ENCODE results near the gene RAB29. TPM values are rescaled to one million over a fixed set of nuclear protein-coding genes. Genes with fewer than 3 reads are reported as not detected.

RAB29 gene
- polyA plus RNA-seq, 6 donors from 2014 or later = 70.2 to 136 (median 112) TPM

DNA sequence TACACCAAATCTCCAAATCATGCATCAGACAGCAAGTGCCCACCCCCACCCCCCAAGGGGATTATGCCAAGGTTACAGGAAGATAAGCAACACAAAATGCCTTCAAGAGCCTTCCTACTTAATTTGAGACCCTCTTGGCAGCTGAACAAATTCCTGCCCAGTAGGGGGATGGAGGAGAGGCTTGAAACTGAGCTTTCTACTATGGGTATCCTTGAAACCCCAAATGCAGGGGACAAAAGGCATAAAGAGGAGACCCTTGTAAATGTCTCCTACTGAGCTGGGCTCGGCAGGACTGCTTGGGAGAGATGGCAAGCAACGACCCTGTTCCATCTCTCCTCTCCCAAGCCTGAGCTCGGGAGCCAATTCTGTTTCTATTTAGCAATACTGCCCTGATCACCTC, 34.2 kb upstream of the RAB29 start:
- Mint-ChIP-seq H3K27ac (peak overlapping the region in 2 of 6 donors; percentile 47 to 66), H3K27me3 (no peaks in the 10 kb centered on the region), H3K36me3 (peaks cover 0 to 6% of the 10 kb centered on the region in 2 donors), H3K4me1 (peaks cover 67 to 88% (median 79%) of the 10 kb centered on the region in 3 donors), H3K9me3 (no peaks in the 10 kb centered on the region), H3K4me3 (peak overlapping the region in 5 of 8 donors; percentile 2 to 77 (median 54))
- ATAC-seq (ENCODE audit: low read depth in 2 of 2) (no peak), DNase-seq (no peak)

DNA sequence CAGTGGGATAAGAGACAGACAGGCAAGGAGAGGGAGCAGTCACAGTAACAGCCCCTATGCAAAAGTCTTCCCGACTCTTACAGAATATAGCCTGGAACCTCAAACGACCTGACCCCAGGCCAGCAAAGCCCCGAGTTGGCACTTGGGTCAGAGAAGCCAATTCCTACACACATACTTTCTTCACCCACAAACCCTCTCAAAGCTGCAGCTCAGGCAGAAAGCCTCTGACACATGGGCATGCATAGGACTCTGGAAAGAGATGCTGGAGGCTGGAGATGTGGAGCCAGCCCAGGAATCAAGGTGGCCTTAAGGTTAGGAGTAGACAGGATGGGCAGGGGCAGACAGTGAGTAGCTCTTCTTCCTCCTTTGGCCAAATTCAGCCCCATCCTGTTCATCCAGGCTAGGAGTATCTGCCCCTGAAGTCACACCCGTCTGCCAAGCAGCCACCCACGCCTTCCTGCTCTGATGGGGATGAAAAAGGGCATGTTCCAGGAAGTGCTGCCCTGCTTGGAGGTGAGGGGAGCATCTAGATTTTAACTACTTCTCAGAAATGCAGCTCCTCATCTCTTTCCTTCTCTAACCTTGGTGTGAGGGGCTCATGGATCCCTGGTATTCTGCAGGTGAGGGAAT, 29.9 kb upstream of the RAB29 start:
- peak overlapping the region in 3 of 6 donors; percentile 44 to 69 (median 60) for H3K27ac Mint-ChIP-seq

DNA sequence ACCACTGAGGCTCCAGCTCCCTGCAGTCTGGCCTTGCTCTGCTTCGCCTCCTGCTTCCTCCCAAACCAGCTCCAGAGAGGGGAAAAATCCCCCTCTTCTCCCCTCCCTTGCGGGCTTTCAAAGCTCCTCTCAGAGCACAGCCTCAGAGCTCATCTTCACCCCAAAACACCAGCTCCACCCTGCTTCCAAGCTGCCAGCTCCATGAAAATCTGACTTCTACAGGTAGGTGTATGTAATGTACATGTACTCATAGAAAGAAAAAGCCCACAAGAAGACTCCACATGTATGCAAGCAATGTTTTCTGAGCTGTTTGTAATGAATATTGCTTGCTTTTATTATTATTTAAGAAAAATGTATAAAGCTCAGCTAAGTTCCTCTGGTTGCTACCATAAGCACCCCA, 29.3 kb upstream of the RAB29 start:
- no peak overlapping the region for H3K4me3 Mint-ChIP-seq
- H3K9me3 Mint-ChIP-seq = no peaks in the 10 kb centered on the region
- no peaks in the 10 kb centered on the region for H3K27me3 Mint-ChIP-seq
- ATAC-seq (ENCODE audit: low read depth in 2 of 2) = no peak
- H3K36me3 Mint-ChIP-seq = peaks cover 0 to 6% of the 10 kb centered on the region in 2 donors
- H3K27ac Mint-ChIP-seq = peak overlapping the region in 2 of 6 donors; percentile 52 to 60
- H3K4me1 Mint-ChIP-seq = peaks cover 40 to 60% (median 45%) of the 10 kb centered on the region in 3 donors
- no peak for DNase-seq

More for the DNA sequence above, 29.9 kb upstream of the RAB29 start:
- Mint-ChIP-seq H3K27me3 (no peaks in the 10 kb centered on the region), H3K9me3 (no peaks in the 10 kb centered on the region), H3K4me1 (peaks cover 45 to 66% (median 46%) of the 10 kb centered on the region in 3 donors), H3K4me3 (peak overlapping the region in 5 of 8 donors; percentile 1 to 86 (median 32)), H3K36me3 (peaks cover 0 to 6% of the 10 kb centered on the region in 2 donors)
- DNase-seq (no peak), ATAC-seq (ENCODE audit: low read depth in 2 of 2) (peak; percentile 23 to 32)

DNA sequence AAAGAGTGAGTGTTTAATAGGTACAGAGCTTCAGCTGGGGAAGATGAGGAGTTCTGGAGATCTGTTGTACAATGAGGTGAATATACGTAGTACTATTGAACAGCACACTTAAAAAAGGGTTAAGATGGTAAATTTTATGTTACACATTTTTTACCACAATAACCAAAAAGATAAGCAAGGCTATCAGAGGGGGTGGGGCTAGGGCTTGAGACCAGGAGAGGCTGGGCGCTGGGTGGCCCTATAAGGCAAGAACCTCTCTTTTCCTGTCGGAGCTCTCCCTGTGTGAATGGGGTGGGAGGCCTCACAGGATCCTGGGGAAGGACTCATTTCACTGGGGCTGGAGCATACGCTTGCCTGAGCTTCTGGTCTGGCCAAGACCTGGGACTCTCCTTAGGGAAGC, 28.7 kb upstream of the RAB29 start:
- DNase-seq (no peak), ATAC-seq (ENCODE audit: low read depth in 2 of 2) (no peak)
- Mint-ChIP-seq H3K4me3 (peak overlapping the region in 1 of 8 donors; percentile 47), H3K9me3 (no peaks in the 10 kb centered on the region), H3K36me3 (peaks cover under 1 to 6% of the 10 kb centered on the region in 2 donors), H3K27me3 (no peaks in the 10 kb centered on the region), H3K4me1 (peaks cover 34 to 54% (median 40%) of the 10 kb centered on the region in 3 donors), H3K27ac (no peak overlapping the region)

DNA sequence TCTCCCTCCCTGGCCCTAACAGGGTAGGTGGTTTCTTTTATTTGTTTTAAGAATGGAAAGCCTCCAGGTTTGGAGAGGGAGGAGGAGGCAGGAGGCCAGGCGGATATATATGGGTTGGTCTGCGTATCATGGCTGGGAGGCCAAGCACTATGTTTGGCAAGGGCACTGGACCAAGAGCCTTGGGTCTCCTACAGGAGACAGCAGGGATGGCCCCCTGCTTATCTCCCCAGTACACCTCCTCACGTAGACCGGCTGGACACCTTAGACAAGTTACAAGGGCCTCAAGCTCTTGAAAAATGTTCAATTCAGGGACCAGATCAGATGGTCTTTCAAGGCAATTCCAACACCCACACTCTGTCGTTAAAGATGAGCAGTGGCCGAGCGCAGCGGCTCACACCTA, 26.8 kb upstream of the RAB29 start:
- DNase-seq (no peak), ATAC-seq (ENCODE audit: low read depth in 2 of 2) (no peak)
- Mint-ChIP-seq H3K27ac (peak overlapping the region in 2 of 6 donors; percentile 71 to 82), H3K4me3 (no peak overlapping the region), H3K36me3 (peaks cover 0 to 20% of the 10 kb centered on the region in 2 donors), H3K4me1 (peaks cover 17 to 35% (median 28%) of the 10 kb centered on the region in 3 donors), H3K27me3 (no peaks in the 10 kb centered on the region), H3K9me3 (no peaks in the 10 kb centered on the region)

DNA sequence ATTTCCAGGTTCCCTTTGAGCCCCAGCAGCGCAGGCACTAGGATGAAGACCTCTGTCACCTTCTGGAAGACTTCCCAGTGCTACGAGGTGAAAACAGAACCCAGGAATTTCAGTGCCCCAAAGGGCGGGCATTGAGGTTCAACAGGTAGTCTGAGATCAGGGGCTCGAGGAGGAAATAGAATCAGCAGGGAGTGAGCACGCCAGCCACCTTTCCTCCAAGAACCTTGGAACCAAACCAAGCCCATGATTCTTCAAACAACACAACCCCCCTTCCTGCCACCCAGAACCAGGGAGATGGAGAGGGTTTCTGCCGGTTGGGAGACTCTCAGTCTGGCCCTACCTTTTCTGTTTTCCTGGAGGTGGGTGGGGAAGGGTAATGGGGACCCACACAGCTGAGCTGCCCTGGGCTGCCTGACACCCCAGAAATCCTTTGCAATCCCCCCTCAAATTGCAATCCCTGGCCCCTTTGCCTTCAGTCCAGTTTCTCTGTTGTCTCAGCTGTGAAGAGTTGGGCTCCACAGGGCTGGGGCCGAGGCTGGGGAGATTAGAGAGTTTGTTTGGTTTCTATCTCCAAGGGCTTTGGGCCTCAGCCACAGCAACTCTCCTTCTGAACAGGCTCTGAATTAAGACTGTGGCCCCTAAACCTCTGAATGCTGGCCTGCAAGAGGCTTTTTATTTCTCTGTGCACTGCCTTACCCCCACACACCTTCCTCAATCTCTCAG, 25.9 kb upstream of the RAB29 start:
- ATAC-seq (ENCODE audit: low read depth in 2 of 2) = no peak
- H3K9me3 Mint-ChIP-seq = no peaks in the 10 kb centered on the region

DNA sequence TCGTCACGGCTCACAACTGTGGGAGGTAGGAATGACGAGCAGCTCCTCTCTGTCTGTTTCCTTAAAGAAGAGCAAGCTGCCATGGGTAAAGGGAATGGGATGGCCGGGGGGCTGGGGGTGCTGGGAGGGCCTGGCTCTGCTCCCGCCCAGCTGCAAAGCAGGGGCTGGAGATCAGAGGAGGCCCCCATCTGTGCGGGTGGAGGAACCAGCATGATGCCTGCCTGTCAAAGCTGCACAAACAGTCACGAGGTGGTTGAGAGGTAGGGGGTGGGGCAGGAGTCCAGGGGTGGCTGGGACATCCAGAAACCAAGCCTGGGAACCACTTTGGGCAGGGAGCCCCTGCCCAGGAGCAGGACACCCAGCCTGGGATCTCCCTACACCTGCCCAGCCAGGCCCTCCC, 25.1 kb upstream of the RAB29 start:
- ATAC-seq (ENCODE audit: low read depth in 2 of 2) (no peak), DNase-seq (no peak)
- Mint-ChIP-seq H3K36me3 (peaks cover 0 to 22% of the 10 kb centered on the region in 2 donors), H3K4me3 (no peak overlapping the region), H3K27me3 (no peaks in the 10 kb centered on the region), H3K9me3 (no peaks in the 10 kb centered on the region), H3K27ac (no peak overlapping the region), H3K4me1 (peaks cover 4 to 20% (median 18%) of the 10 kb centered on the region in 3 donors)

More for the DNA sequence above, 25.9 kb upstream of the RAB29 start:
- Mint-ChIP-seq H3K4me1 (peaks cover 11 to 27% (median 25%) of the 10 kb centered on the region in 3 donors), H3K27ac (peak overlapping the region in 2 of 6 donors; percentile 21 to 71), H3K4me3 (no peak overlapping the region), H3K27me3 (no peaks in the 10 kb centered on the region), H3K36me3 (peaks cover 0 to 22% of the 10 kb centered on the region in 2 donors)
- no peak for DNase-seq

DNA sequence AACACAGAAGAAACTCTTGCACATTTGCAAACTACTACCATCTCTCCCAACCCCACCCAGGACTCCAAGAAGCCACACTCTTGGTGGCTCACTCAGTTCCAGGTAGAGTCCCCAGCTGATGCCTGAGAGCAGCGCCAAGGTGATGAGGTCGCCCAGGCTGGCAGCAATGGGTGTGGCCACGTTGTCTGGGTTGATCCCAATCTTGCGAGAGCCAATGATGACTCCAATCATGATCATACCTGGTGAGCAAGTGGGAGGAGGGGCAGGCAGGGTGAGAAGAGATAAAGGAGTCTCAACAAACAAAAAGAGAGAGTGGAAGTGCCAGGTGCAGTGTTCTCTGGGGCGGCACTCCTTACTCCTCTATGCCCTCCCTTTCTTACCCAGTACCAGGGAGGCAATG, 23.3 kb upstream of the RAB29 start:
- no peak overlapping the region for H3K4me3 Mint-ChIP-seq
- no peaks in the 10 kb centered on the region for H3K27me3 Mint-ChIP-seq
- no peaks in the 10 kb centered on the region for H3K9me3 Mint-ChIP-seq
- DNase-seq (no peak), ATAC-seq (ENCODE audit: low read depth in 2 of 2) (no peak)
- peaks cover 0 to 31% of the 10 kb centered on the region in 2 donors for H3K36me3 Mint-ChIP-seq
- H3K27ac Mint-ChIP-seq = peak overlapping the region in 1 of 6 donors; percentile 37
- peaks cover 10 to 15% (median 14%) of the 10 kb centered on the region in 3 donors for H3K4me1 Mint-ChIP-seq

DNA sequence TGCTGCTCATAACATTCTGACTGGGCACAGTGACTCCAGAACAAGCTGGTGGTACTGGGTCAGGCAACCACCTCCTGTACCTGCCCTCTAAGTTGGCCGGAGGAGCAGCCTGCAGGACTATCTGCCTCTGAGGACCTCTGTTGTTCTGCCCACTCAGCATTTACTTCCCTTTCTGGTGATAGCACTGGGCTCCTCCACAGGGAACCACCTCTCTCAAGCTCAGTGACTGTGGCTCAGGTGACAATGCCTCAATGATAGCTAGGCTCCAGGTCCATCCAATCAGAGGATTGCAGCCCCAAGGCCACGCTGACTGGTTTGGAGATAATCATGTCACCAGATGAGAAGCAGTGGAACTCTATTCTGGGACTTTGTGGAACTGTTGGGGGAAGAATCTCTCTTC, 21.9 kb upstream of the RAB29 start:
- Mint-ChIP-seq H3K9me3 (no peaks in the 10 kb centered on the region), H3K4me1 (peaks cover 10 to 17% (median 17%) of the 10 kb centered on the region in 3 donors), H3K36me3 (peaks cover 0 to 40% of the 10 kb centered on the region in 2 donors), H3K27me3 (no peaks in the 10 kb centered on the region), H3K4me3 (no peak overlapping the region), H3K27ac (no peak overlapping the region)
- no peak for DNase-seq
- ATAC-seq (ENCODE audit: low read depth in 2 of 2) = no peak

DNA sequence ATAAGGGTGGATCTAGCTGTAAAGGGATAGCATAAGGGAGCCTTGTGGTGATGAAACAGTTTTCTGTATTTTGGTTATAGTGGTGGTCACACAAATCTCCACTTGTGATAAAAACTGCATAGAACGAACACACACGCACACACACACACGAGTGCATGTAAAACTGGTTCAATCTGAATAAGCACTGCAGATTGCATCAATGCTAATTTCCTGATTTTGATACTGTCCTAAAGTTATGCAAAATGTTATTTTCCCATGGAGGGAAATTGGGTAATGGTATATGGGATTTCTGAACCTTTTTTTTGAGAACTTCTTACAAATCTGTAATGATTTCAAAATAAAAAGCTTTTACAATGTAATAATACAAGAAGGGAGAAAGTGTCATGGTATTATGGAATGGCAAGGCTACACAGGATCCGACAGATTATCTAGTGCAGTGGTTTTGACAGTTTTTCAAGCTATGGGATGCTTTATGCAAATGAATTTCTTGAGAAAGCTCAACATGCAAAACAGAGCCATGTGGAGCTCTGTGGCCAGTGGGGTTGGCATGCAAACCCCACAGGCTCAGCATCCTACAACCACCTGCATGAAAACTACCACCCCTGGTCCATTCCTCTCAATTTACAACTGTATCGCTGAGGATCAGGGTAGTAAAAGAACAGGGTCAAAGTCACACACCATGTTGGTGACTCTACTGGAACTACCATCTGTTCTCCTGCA, 18.9 kb upstream of the RAB29 start:
- ATAC-seq (ENCODE audit: low read depth in 2 of 2) (peak in 1 of 2 donors; percentile 41), DNase-seq (no peak)
- H3K36me3 Mint-ChIP-seq = peaks cover 0 to 55% of the 10 kb centered on the region in 2 donors
- no peak overlapping the region for H3K4me3 Mint-ChIP-seq
- H3K9me3 Mint-ChIP-seq = no peaks in the 10 kb centered on the region
- no peaks in the 10 kb centered on the region for H3K27me3 Mint-ChIP-seq
- H3K27ac Mint-ChIP-seq = peak overlapping the region in 2 of 6 donors; percentile 15 to 28
- H3K4me1 Mint-ChIP-seq = peaks cover 10 to 18% (median 17%) of the 10 kb centered on the region in 3 donors

DNA sequence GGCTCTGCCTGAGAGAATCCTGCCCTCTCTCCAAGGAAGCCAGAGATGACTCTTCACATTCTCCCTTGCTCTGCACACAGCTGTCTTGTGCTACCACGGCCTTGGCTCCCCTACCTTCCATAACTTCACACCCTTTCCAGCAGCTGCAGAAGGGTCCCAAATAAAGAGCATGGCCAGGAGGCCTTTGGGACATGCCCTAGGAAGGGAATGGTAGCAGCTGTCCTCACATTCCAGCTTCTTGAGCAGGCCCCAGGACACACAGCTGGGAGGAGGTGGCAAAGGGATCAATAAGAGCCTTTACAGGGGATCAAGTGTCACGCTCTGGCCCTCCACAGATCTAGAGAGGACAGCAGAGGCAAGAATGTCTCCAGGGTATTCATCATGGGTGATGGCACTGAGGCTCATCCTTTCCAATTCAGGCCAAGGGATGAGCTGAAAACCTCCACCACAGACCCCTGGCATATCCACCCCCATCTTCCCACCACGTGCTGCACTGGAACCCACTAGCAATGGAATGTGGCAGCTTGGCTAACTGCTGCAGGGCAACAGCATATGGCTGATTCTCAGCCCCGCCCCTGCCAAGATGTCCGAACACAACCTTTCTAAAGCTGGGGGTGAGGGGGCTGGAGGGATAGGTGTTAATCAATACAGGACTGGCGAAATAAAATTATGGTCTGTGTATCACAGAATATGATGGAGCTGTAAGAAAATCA, 17.8 kb upstream of the RAB29 start:
- DNase-seq = no peak
- peak overlapping the region in 1 of 6 donors; percentile 86 for H3K27ac Mint-ChIP-seq
- H3K36me3 Mint-ChIP-seq = peaks cover 0 to 46% of the 10 kb centered on the region in 2 donors
- no peaks in the 10 kb centered on the region for H3K9me3 Mint-ChIP-seq
- H3K4me1 Mint-ChIP-seq = peaks cover 10 to 18% (median 17%) of the 10 kb centered on the region in 3 donors
- H3K27me3 Mint-ChIP-seq = no peaks in the 10 kb centered on the region
- ATAC-seq (ENCODE audit: low read depth in 2 of 2) = no peak
- peak overlapping the region in 1 of 8 donors; percentile 12 for H3K4me3 Mint-ChIP-seq

DNA sequence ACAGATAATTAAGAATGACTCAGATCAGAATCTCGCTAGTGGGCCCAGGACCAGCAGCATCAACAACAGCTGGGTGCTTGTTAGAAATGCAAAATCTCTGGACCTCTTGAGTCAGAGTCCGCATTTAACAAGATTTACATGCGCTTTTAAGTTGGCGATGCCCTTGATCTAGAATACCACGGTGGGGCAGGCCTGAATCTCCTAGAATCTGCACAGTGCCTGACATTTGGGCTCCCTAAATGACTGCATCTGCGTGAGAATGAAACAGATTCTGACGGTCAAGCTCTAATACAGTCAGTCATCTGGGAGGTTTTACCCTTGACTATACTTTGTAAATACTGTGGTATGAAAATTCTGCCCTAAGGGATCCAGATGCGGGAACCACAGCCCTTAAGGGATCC, 17.2 kb upstream of the RAB29 start:
- H3K9me3 Mint-ChIP-seq = no peaks in the 10 kb centered on the region
- H3K4me1 Mint-ChIP-seq = peaks cover 10 to 18% (median 17%) of the 10 kb centered on the region in 3 donors
- H3K27ac Mint-ChIP-seq = no peak overlapping the region
- peaks cover 0 to 40% of the 10 kb centered on the region in 2 donors for H3K36me3 Mint-ChIP-seq
- ATAC-seq (ENCODE audit: low read depth in 2 of 2) (no peak), DNase-seq (no peak)
- no peak overlapping the region for H3K4me3 Mint-ChIP-seq
- no peaks in the 10 kb centered on the region for H3K27me3 Mint-ChIP-seq

All from naive B cell (primary cell).